Epithelial cell of proximal tubule (primary cell): ENCODE results near the gene HAUS7. TPM values are rescaled to one million over a fixed set of nuclear protein-coding genes. Genes with fewer than 3 reads are reported as not detected.

Experiments used
- DNase-seq: peaks from one replicate; pipeline ENCODE4 v3.0.0-alpha.2; 2011; ENCODE audit warnings: low read depth
- H3K4me3 ChIP-seq: 2 replicates; pipeline ENCODE4 v1.5.1; 2011; ENCODE audit warnings: low read depth, mild to moderate bottlenecking, low read length
- total RNA-seq: library from RNA; depleted of rRNA; stranded (reverse); fragments of >200 nt; gene quantifications from 2 replicates; pipeline ENCODE4 v1.2.3, GENCODE V29; 2015
- TF ChIP-seq, protein P1 (sequence below): conservative IDR thresholded peaks from 2 replicates; pipeline ENCODE4 v1.5.1; 2012; ENCODE audit warnings: low read depth, mild to moderate bottlenecking, low read length

The HAUS7 gene
- total RNA-seq, 1 donor from 2014 or later, result 24.3 TPM

DNA sequence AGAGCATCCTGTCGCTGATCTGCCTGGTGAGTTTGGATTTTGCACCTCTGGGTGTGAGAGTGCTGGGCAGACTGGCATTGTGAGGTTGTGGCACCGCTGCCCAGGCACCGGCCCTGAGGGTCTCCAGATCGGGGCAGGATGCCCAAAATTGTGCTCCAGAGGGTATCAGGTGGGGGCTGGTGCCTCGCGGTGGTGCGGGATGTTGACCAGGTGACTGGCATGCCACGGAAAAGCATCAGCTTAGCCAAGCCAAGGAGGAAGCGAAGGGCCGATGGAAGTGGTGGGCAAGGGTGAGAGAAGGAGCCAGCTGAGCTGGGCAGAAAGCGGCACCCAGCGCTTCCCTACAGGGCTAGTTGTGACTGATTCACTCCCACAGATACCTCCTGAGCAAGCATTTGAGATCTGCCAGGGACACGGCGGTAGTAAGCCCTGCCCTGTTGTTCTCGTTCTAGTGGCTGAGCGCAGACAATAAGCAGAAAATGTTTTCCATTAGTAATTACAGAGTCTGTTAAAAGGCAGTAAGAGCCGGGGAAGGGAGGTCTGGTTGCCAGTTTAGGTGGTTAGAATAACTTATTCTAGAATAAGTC is 58.3 kb downstream of the HAUS7 start:
- DNase-seq, result no peak
- TF ChIP-seq, protein P1, sequence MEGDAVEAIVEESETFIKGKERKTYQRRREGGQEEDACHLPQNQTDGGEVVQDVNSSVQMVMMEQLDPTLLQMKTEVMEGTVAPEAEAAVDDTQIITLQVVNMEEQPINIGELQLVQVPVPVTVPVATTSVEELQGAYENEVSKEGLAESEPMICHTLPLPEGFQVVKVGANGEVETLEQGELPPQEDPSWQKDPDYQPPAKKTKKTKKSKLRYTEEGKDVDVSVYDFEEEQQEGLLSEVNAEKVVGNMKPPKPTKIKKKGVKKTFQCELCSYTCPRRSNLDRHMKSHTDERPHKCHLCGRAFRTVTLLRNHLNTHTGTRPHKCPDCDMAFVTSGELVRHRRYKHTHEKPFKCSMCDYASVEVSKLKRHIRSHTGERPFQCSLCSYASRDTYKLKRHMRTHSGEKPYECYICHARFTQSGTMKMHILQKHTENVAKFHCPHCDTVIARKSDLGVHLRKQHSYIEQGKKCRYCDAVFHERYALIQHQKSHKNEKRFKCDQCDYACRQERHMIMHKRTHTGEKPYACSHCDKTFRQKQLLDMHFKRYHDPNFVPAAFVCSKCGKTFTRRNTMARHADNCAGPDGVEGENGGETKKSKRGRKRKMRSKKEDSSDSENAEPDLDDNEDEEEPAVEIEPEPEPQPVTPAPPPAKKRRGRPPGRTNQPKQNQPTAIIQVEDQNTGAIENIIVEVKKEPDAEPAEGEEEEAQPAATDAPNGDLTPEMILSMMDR, result no peak
- H3K4me3 ChIP-seq, result peak overlapping the region; percentile 50

DNA sequence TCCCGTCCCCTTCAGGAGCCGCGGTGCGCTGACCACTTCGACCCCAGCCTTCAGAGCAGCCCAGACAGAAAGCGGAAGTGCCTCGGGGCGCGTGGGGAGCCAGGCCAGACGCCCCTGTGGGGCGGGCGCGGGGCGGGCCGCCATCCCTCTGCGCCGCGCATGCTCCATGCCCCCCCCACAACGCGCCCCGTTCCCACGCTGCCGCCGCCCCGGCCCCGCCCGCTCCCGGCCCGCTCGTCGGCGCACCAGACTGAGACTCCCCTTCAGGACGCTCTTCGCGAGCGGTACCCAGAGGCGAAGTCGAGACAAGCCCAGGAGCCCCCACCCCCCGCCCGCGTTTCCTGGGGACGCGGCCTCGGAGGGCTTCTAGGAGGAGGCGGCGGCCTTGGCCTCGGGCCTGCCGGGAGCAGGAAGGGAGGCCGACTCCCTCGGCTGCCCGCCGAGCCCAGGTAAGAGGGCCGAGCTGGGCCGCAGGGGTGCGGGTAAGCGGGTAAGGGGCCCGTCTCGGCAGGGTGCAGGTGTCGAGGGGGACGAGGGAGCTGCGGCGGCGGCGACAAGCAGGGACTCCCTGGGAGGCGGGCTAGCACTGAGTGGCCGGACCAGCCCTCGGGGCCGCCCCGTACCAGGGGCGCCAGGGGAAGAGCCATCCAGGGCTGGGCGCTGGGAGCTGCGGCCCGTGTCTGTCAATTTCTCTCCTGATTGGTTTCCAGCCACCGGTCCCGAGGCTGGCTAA is 59.0 kb downstream of the HAUS7 start, which contains the start of gene ZFP92:
TSS of gene ZFP92 (plus strand) at position 218 of the 733 bp plus-strand sequence. CDS start 6,851 bp downstream, outside the sequence.
- no peak for DNase-seq
- peak within 1 kb of the TSS; percentile 50 for H3K4me3 ChIP-seq

DNA sequence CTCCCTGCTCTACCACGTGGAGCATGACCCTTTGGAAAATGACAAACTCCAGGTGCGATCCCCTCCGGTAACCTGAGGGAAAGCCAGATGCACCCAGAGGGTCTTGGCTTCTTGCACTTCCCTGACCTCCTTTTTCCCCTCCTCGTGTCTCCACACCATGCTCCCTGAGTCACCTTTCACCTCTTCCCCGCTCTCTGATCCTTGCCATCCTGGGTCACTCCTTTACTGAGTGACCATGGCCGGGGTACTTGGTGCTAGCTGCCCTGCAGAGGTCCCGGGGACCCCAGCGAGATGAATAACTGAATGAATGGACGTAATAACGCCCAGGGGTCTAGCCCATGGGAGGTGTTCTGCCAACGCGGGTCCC is 59.5 kb downstream of the HAUS7 start:
- H3K4me3 ChIP-seq, result peak overlapping the region; percentile 50
- TF ChIP-seq, protein P1, result no peak
- DNase-seq, result no peak

More for the DNA sequence above, 59.0 kb downstream of the HAUS7 start, which contains the start of gene ZFP92:
- TF ChIP-seq, protein P1, result no peak

DNA sequence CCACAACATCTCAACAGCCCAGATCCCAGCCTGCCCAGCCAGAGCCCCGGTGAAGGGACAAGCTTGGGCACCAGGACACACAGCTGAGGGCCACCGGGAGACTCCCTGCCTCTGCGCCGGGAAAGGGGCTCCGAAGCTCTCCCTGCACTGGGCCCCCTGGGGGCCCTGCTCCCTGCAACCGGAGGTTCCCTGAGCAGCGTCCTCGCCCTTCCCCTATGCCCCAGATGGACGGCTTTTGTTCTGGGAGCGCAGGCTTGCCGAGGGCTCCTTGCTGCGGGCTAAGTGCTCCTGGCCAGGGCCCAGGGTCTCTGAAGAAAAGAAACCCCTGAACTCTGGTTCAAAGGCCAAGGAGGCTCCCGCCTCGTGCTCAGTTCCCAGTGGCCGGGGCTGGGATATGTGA is 60.0 kb downstream of the HAUS7 start:
- no peak for DNase-seq
- H3K4me3 ChIP-seq, result no peak overlapping the region
- TF ChIP-seq, protein P1, result no peak

DNA sequence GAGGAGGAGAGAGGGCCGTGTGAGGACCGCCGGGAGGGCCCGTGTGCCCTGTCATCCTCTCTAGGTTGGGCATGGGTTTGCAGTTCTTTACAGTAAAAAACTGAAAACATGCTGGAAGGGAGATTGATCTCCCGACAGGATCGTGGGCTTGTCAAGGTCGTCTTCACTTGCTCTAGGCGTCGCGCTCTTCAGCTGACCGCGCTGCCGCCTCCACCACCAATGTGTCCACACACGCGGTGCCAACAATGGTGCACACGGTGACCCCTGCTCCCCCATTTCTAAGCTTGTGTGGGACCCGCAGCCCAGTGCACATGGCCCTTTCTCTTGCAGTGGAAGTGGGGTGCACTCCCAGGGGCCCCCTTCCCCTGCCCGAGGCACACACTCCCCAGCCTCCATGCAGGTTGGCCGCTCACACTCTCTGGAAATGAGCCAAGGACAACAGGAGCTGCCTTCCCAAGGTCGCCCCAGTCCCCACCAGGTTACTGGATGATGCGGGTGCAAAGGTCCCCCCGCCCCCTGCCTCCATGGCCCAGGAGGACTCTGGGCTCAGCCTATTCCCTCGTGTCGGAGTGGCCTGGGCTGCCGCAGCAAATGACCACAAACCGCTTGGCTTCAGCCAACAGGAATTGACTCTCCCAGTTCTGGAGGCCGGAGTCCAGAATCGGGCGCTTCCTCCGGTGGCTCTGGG is 60.8 kb downstream of the HAUS7 start:
- no peak overlapping the region for H3K4me3 ChIP-seq
- TF ChIP-seq, protein P1, result no peak

DNA sequence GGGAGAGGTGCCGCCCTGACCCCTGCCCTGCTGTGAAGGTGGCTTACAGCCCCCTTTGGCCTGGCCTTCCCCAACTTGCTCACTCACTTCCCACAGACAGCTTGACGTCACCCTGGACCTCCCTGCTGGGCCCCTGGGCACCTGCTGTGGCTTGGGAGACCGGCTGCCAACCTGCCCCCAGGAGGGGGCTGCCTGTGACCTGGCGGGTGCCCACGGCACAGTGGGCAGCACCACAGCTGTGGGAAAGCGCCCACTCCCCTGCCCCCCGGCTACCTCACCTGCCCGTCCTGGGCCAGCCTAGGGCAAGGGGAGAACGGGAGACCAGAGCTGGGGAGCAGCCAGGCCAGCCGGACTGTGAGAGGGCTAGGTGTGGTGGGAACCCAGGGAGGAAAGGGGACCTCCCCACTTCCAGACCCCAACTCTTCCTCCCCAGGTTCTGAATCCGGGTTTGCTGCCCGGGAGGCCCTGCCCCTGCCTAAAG is 61.5 kb downstream of the HAUS7 start:
- no peak overlapping the region for H3K4me3 ChIP-seq
- DNase-seq, result no peak
- TF ChIP-seq, protein P1, result no peak

More for the DNA sequence above, 60.8 kb downstream of the HAUS7 start:
- DNase-seq, result no peak
